GM18858 (cell line): ENCODE measurements around the gene GAN.
"Not testable (repeated sequence)": the region's sequence is repeated elsewhere in the genome, so short reads cannot be mapped to it uniquely, and the experiment has no call there.

Experiments used
- ATAC-seq: cut with Tn5 transposase; IDR thresholded peaks from one replicate; pipeline ENCODE4 v1.9.1; 2021; ENCODE audit not compliant: unreplicated experiment

Gene GAN

DNA sequence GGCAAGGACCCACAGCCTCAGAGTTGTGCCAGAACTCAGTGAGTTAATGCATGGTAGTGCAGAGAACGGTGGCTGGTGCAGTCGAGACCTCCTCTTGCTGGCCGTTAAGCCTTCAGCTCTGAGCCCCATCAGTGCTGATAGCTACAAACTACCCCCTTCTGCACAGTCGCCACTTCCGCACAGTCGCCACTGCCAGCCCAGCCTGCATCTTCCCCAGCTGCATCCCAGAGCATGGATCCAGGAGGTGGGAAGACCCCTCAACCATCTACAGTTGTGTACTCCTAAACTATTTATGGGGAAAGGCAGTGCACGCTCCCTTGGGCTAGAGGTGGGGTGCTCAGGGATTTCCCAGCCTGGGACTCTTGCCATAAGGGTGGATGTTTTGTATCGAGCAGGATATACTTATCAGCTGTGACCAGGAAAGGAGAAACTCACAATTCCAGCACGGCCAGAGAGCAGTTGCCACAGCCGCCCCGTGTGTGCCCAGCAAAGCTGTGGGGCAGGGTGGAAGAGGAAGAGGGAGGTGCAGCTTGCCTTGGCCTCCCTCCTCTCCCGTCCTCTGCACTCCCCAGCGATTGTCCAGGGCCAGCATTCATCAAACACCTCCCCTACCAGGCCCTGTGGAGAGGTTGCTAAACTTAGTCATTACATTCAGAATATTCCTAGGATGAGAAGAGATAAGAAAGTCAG lies 80.3 kb downstream of the GAN start:
- ATAC-seq = no peak

DNA sequence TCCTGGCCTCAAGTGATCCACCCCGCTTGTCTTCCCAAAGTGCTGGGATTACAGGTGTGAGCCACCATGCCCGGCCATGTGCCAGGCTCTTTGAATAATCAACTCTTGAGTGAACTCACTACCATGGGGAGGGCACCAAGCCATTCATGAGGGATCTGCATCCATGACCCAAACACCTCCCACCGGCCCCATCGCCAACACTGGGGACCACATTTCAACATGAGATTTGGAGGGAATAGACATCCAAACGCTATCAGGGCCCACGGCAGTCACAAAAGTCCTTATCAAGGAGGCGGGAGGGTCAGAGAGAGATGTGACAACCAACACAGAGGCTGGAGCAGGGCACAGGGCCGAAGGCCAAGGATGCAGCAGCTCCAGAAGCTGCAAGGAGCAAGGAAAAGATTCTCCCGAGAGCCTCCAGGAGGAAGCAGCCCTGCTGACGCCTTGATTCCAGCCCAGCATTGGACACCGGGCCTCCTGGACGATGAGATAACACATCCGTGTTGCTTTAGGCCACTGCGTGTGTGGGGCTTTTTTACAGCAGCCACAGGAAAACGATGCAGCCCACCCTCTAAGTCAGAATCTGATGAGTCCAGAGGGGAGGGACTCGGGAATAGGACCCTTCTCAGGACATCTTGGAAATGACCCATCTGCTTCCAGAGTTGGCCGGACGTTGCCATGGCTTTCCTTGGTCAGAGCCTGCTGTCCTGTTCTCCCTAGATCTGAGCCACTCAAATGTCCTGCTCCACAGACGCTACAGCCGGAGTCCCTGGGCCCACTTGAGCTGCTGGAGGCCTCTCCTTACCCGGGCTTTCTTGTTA lies 82.5 kb downstream of the GAN start:
- ATAC-seq = no peak

DNA sequence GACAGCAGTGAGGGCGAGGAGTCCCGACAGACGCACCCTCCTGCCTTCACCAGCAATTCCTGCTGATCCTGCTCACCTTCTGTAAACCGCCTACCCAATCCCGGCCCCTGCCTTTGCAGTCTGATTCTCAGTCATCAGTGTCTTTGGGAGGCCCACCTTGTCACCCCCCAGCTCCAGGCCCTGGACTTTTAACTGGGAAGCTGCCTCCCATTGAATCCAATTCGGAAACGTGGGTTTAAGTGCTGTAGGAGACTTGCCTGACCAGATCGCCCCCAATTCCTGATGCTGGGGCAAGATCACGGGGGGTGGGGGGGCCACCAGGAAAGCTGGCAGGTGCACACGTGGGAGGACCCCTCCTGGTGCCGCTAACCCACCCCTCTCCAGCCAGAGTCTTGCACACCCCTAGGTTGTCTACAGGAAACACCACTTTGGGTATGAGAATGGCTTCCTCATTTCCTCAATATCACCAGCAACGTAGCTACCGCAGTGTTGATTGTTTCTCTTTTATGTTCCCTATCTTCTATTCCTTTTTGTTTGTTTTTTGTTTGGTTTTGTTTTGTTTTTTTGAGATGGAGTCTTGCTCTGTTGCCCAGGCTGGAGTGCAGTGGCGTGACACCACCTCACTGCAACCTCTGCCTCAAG lies 83.2 kb downstream of the GAN start:
- no peak for ATAC-seq

GRCh38 chr16:81399909-81400308 lies 85.1 kb downstream of the GAN start:
- no peak for ATAC-seq

- ATAC-seq = no peak
These were observed 86.5 kb downstream of the GAN start for GRCh38 chr16:81401035-81401950.

- no peak for ATAC-seq
These were observed 88.4 kb downstream of the GAN start for GRCh38 chr16:81403208-81403600.

- no peak for ATAC-seq
These were observed 89.0 kb downstream of the GAN start for GRCh38 chr16:81403601-81404391.

DNA sequence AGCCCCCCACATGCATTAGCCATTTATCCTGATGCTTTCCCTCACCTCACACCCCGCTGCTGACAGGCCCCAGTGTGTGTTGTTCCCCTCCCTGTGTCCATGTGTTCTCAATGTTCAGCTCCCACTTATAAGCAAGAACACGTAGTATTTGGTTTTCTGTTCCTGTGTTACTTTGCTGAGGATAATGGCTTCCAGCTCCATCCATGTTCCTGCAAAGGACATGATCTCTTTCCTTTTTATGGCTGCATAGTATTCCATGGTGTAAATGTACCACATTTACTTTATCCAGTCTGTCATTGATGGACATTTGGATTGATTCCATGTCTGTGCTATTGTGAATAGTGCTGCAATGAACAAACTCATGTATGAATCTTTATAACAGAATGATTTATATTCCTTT lies 90.2 kb downstream of the GAN start:
- ATAC-seq = not testable (repeated sequence)

- no peak for ATAC-seq
These were observed 90.9 kb downstream of the GAN start for GRCh38 chr16:81405702-81406113.

DNA sequence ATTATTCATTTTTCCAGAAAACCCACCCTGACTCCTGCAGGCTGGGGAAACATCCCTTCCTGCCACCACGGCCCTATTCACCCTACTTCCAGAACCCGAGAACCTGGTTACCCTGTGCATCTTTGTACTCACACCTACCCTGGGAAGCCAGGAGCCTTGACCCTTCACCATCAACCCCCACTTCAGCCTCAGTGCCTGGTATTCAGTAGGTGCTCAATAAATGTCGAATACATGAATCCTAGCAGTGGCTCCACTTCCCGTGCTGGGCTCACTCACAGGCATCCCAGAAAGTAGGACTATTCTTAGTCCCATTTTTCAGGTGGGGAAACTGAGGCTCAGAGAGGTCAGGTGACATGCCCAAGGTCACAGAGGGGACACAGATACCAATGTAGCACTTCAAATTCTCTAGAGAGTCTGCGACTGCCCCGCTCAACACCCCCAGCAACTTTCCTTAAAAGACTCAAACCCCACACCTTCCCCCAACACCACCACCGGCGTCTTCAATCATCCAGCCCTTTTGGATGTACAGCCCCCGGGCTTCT lies 93.7 kb downstream of the GAN start:
- no peak for ATAC-seq

GRCh38 chr16:81409016-81409556 lies 94.3 kb downstream of the GAN start:
- no peak for ATAC-seq

DNA sequence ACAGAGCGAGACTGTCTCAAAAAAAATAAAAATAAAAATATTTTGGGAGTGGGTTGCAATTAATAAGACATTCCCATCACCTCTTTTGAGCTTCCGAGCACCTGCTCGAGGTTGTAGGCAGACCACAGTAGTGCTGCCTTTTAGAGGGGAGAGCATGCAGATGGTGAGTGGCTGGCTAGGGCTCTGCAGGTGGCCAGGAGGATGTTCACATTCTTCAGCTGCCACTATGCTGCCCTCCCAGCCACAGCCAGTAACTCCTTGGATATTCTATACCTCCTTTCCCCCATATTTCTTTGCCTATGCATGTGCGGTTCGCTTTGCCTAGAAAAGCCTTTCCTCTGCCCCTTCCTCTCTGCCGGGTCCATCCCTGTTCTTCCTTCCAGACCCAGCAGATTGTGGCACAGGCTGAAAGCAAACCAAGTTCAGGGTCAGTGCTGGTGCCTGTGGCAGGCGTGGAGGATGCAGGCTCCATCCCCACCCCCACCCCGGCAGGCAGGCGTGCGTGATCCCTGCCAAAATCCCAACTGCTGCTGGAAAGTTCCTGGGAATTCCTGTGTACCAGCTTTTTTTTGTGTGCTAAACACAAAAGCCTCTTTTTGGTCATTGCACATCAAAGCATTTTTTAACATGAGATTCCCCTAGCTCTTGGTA lies 96.0 kb downstream of the GAN start:
- ATAC-seq = no peak

DNA sequence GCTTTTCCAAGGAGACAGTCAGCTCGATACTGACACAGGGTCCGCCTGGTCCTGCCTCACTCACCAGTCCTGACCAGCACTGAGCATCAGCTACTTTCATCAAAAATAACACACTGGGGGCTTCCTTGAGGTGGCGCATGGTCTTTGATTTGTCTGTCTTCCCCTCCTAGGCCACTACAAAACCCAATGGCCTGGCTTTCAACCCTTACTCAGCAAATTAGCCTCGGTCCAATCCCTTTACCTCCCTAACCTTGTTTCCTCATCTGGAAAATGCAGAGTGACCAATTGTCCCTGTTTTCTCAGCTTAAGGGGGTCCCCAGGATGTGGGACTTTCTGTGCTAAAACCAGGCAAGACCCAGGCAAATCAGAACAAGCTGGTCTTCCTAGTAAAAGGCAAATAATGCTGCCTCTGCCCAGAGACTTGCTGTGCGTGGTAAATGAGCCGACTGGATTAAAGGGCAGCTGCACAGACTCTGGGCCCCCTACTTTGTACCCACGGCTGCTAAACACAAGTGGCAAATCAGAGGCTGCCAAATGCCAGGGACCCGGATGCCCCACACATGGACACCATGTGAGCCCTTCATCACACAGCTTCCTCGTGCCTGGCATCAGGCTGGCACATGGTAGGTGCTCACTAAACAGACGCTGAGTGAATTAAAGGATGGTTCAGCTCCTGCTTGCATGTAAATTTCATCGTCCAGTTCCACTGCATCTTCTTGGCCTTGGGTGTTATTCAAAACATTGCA lies 98.7 kb downstream of the GAN start:
- ATAC-seq = no peak

DNA sequence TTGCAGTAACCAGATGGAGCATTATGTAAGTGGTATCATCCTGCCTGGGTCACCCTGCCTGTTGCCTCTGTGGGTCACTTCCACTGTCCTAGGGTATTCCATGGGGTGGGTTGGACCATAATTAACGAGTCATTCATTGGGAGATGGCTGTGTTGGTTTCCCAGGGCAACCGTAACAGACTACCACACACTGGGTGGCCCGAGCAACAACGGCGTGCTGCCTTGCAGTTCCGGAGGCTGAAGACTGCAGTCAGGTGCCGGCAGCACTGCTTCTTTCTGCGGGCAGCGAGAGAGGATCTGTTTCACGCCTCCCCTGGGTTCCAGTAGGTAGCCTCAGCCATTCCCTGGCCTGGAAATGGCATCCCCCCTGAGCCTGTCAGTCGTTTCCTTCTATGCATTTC lies 101.0 kb downstream of the GAN start:
- ATAC-seq = no peak

GRCh38 chr16:81416749-81417148 lies 102.0 kb downstream of the GAN start:
- no peak for ATAC-seq

- no peak for ATAC-seq
These were observed 102.4 kb downstream of the GAN start for GRCh38 chr16:81417210-81417609.

- ATAC-seq = no peak
These were observed 105.0 kb downstream of the GAN start for GRCh38 chr16:81419806-81420205.

- ATAC-seq = no peak
These were observed 106.4 kb downstream of the GAN start for GRCh38 chr16:81421126-81421525.
